K562 (cell line): Measurements from ENCODE around the gene DOCK8. TPM values are rescaled to one million over a fixed set of nuclear protein-coding genes. Genes with fewer than 3 reads are reported as not detected.

ENCODE experiments used
- GABPA ChIP-seq: fragments of 200-800 bp; sonication (Bioruptor generic); conservative IDR thresholded peaks from 2 replicates; pipeline ENCODE4 v1.6.1; 2016; ENCODE audit warnings: low read depth, missing genetic modification characterization, missing compliant biosample characterization
- NFRKB ChIP-seq: fragments of 450-650 bp; IDR thresholded peaks from 2 replicates; pipeline ENCODE4 v1.6.1; 2016; ENCODE audit warnings: low read depth
- PHF20 ChIP-seq: fragments of 450-650 bp; IDR thresholded peaks from 2 replicates; pipeline ENCODE4 v1.6.1; 2018; ENCODE audit not compliant: partially characterized antibody
- PRMT5 ChIP-seq: sonication (generic); formaldehyde crosslinking; IDR thresholded peaks from 2 replicates; pipeline ENCODE4 v1.5.0; 2020; ENCODE audit warnings: missing genetic modification reagents
- RNF2 ChIP-seq: sonication (generic); IDR thresholded peaks from 2 replicates; pipeline ENCODE4 v1.6.1; 2016
- SAFB ChIP-seq: fragments of 200-400 bp; formaldehyde crosslinking; IDR thresholded peaks from 2 replicates; pipeline ENCODE4 v1.6.1; 2017; ENCODE audit warnings: low read depth, low read length, borderline replicate concordance
- SMARCA4 ChIP-seq: fragments of 450-650 bp; IDR thresholded peaks from 2 replicates; pipeline ENCODE4 v1.6.1; 2016
- SMC3 ChIP-seq: conservative IDR thresholded peaks from 2 replicates; pipeline ENCODE4 v1.6.1; 2011; ENCODE audit warnings: low read depth, low read length, improper control_type of control experiment; ENCODE audit not compliant: insufficient read depth
- SRSF7 ChIP-seq: fragments of 200-400 bp; formaldehyde crosslinking; optimal IDR thresholded peaks from 2 replicates; pipeline ENCODE3; 2017; ENCODE audit warnings: mild to moderate bottlenecking, low read depth, low read length
- STAG1 ChIP-seq: sonication (generic); formaldehyde crosslinking; IDR thresholded peaks from 2 replicates; pipeline ENCODE4 v1.5.0; 2020; ENCODE audit warnings: missing genetic modification reagents, borderline replicate concordance
- SUPT5H ChIP-seq: fragments of 450-650 bp; IDR thresholded peaks from 2 replicates; pipeline ENCODE4 v1.6.1; 2016
- polyA plus RNA-seq, 8 experiments: library from polyadenylated mRNA; depleted of rRNA in 4 of 8; stranded (reverse) in 5 of 8; unstranded in 3 of 8; fragments of >200 nt; fragmentation: Nextera tagmentation in 2 of 8; fragmentation: Illumina TruSeq in 1 of 8; extraction: Ambion mirVana in 2 of 8; extraction: Trizol in 1 of 8; gene quantifications; 2 replicates each; pipeline versions ENCODE4 v1.2.1 to v1.2.3, GENCODE V29; 2011 to 2014; ENCODE audit warnings: inconsistent platforms in 1 of 8, missing spikeins in 1 of 8
- total RNA-seq, 7 experiments: library from RNA; depleted of rRNA in 6 of 7; stranded (reverse); fragments of >200 nt in 6 of 7; fragmentation: Illumina TruSeq in 2 of 7; extraction: Trizol in 2 of 7; gene quantifications; 2 replicates each; pipeline versions ENCODE4 v1.2.1 to v1.2.3, GENCODE V29; 2011 to 2021; ENCODE audit warnings: low replicate concordance in 1 of 7
- TF ChIP-seq, protein P1 (sequence below), 3 experiments: IDR thresholded peaks in 2 of 3; conservative IDR thresholded peaks in 1 of 3; 2 replicates each; pipeline ENCODE4 v1.5.1; 2011 to 2012; ENCODE audit warnings: low read length in 3 of 3, mild to moderate bottlenecking in 3 of 3, control low read depth in 2 of 3, improper control_type of control experiment in 1 of 3, inconsistent platforms in 1 of 3, low read depth in 1 of 3, mixed read lengths in 1 of 3, moderate library complexity in 1 of 3; ENCODE audit not compliant: insufficient read depth in 2 of 3
- TF ChIP-seq, protein P2 (sequence below), 2 experiments: fragments of 450-650 bp; formaldehyde crosslinking in 1 of 2; IDR thresholded peaks; 2 replicates each; pipeline versions ENCODE4 v1.4.0 to v1.6.1; 2014 to 2020; ENCODE audit warnings: mild to moderate bottlenecking in 2 of 2, borderline replicate concordance in 1 of 2, low read depth in 1 of 2
- TF ChIP-seq, protein P3 (sequence below), 2 experiments: IDR thresholded peaks in 1 of 2; conservative IDR thresholded peaks in 1 of 2; 2 replicates each; pipeline ENCODE4 v1.6.1; 2016; ENCODE audit warnings: low read depth in 2 of 2, mild to moderate bottlenecking in 1 of 2, missing compliant biosample characterization in 1 of 2, missing genetic modification characterization in 1 of 2, moderate library complexity in 1 of 2

The DOCK8 gene
- total and polyA plus RNA-seq, 9 of the 15 experiments (the other 6 are each of a cell fraction or from before 2014, with no cell fraction given): 14.4 to 53.8 (median 25.1) TPM

DNA sequence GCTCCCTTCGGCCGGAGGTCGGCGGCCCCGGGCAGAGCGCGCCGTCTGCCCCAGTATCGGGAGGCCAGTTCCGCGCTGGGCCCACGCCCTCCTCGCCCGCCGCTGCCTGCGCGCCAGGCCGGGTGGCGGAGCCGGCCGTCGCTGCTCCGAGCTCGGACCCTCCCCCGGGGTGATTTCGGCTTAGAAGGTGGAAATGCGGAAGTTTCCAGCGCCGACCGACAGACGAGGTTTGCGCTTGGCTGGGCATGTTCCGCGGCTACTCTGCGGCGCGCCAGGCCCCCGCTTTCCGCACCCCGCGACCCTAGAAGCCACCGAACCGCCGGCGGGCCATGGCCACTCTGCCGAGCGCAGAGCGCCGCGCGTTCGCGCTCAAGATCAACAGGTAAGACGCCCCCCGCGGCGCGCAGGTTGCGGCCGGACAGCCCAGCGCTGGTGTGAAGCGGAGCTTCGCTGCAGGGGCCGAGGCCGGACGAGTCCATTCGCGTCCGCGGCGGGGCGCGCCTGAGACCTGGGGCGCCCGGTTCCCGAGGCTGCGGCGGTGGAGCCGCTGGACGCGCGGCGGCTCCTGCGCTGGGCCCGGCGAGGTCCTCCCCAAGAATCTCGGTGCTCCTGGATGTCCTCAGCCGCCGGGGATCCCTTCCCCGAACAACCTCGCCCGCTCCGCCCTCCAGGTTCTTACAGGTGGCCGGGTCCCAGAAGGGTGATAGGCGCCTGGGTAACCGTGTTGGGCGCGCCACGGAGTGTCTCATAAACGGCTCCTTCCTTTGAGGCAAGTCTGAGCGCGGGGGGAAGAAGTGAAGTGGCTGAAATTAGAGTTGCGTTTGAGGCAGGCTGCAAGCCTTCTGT, at the start of gene DOCK8 (continued):
- TF ChIP-seq, protein P1, sequence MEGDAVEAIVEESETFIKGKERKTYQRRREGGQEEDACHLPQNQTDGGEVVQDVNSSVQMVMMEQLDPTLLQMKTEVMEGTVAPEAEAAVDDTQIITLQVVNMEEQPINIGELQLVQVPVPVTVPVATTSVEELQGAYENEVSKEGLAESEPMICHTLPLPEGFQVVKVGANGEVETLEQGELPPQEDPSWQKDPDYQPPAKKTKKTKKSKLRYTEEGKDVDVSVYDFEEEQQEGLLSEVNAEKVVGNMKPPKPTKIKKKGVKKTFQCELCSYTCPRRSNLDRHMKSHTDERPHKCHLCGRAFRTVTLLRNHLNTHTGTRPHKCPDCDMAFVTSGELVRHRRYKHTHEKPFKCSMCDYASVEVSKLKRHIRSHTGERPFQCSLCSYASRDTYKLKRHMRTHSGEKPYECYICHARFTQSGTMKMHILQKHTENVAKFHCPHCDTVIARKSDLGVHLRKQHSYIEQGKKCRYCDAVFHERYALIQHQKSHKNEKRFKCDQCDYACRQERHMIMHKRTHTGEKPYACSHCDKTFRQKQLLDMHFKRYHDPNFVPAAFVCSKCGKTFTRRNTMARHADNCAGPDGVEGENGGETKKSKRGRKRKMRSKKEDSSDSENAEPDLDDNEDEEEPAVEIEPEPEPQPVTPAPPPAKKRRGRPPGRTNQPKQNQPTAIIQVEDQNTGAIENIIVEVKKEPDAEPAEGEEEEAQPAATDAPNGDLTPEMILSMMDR (IDR thresholded peaks at IDR 0.05 in 2 of 3, conservative IDR thresholded peaks at IDR 0.05 in 1 of 3; ENCODE audit: insufficient read depth in 2 of 3, low read depth in 1 of 3, low read length in 3 of 3): peak; percentile 60 to 76 (median 66); a peak in 5 of 6 replicates
- TF ChIP-seq, protein P2, sequence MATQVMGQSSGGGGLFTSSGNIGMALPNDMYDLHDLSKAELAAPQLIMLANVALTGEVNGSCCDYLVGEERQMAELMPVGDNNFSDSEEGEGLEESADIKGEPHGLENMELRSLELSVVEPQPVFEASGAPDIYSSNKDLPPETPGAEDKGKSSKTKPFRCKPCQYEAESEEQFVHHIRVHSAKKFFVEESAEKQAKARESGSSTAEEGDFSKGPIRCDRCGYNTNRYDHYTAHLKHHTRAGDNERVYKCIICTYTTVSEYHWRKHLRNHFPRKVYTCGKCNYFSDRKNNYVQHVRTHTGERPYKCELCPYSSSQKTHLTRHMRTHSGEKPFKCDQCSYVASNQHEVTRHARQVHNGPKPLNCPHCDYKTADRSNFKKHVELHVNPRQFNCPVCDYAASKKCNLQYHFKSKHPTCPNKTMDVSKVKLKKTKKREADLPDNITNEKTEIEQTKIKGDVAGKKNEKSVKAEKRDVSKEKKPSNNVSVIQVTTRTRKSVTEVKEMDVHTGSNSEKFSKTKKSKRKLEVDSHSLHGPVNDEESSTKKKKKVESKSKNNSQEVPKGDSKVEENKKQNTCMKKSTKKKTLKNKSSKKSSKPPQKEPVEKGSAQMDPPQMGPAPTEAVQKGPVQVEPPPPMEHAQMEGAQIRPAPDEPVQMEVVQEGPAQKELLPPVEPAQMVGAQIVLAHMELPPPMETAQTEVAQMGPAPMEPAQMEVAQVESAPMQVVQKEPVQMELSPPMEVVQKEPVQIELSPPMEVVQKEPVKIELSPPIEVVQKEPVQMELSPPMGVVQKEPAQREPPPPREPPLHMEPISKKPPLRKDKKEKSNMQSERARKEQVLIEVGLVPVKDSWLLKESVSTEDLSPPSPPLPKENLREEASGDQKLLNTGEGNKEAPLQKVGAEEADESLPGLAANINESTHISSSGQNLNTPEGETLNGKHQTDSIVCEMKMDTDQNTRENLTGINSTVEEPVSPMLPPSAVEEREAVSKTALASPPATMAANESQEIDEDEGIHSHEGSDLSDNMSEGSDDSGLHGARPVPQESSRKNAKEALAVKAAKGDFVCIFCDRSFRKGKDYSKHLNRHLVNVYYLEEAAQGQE (IDR thresholded peaks at IDR 0.05; ENCODE audit: borderline replicate concordance): peak; percentile 79
- TF ChIP-seq, protein P2 (CRISPR knock-in tag; IDR thresholded peaks at IDR 0.05; ENCODE audit: low read depth): no peak
- 0 out of 2 replicates have a peak, but pooled peaks have one; percentile 18 for TF ChIP-seq RNF2
- no peak for TF ChIP-seq SMARCA4
- TF ChIP-seq SMC3: peak; percentile 36; the same call in 1 of the 2 replicates
- TF ChIP-seq SAFB: no peak
- TF ChIP-seq SUPT5H: peak; percentile 69
- TF ChIP-seq PRMT5: no peak
- no peak for TF ChIP-seq SRSF7
- TF ChIP-seq NFRKB: peak; percentile 40; the same call in 1 of the 2 replicates
- peak; percentile 25 for TF ChIP-seq PHF20
- TF ChIP-seq GABPA (tag): peak; percentile 50; the same call in 1 of the 2 replicates
- TF ChIP-seq, protein P3, sequence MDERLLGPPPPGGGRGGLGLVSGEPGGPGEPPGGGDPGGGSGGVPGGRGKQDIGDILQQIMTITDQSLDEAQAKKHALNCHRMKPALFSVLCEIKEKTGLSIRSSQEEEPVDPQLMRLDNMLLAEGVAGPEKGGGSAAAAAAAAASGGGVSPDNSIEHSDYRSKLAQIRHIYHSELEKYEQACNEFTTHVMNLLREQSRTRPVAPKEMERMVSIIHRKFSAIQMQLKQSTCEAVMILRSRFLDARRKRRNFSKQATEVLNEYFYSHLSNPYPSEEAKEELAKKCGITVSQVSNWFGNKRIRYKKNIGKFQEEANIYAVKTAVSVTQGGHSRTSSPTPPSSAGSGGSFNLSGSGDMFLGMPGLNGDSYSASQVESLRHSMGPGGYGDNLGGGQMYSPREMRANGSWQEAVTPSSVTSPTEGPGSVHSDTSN (CRISPR knock-in tag; IDR thresholded peaks at IDR 0.05; ENCODE audit: low read depth): no peak
- TF ChIP-seq, protein P3 (tag; conservative IDR thresholded peaks at IDR 0.05; ENCODE audit: low read depth): no peak
- TF ChIP-seq STAG1 (CRISPR knock-in tag): 0 out of 2 replicates have a peak, but pooled peaks have one; percentile 8
